ENCODE measurements around the gene ADAM15.

The ADAM15 gene

GRCh38 chr1:155051342-155051776 is 243 bp downstream of the ADAM15 start:
- under 1% methylated on average over 28 of the region's 31 CpGs for WGBS
- H3K4me1 ChIP-seq (ENCODE audit: control insufficient read depth, insufficient read depth, low read depth, low read length) = peaks cover 17% of the 10 kb centered on the region
- peak overlapping the region in 1 of 2 experiments; percentile 69 for H3K14ac ChIP-seq (ENCODE audit: low read length in 2 of 2)
- H2BK5ac ChIP-seq (ENCODE audit: low read depth, low read length, poor library complexity, severe bottlenecking) = no peak overlapping the region
- no peak overlapping the region for H2AK5ac ChIP-seq (ENCODE audit: low read length, severe bottlenecking)
- no peak overlapping the region for H4K91ac ChIP-seq (ENCODE audit: low read length)
- peak overlapping the region; percentile 4 for H2BK15ac ChIP-seq (ENCODE audit: low read depth, poor library complexity, severe bottlenecking)
- H3K27ac ChIP-seq (ENCODE audit: low read length, poor library complexity, severe bottlenecking) = no peak overlapping the region
- H2BK12ac ChIP-seq (ENCODE audit: low read length in 2 of 2) = peak overlapping the region in 1 of 2 experiments; percentile 51
- H3K4me2 ChIP-seq (ENCODE audit: low read length, poor library complexity, severe bottlenecking) = peak overlapping the region; percentile 78
- H3K4ac ChIP-seq (ENCODE audit: low read depth in 1 of 2, low read length in 2 of 2) = peak overlapping the region; percentile 3 to 6
- H3K9ac ChIP-seq (ENCODE audit: low read length) = peak overlapping the region; percentile 87
- H3K9me3 ChIP-seq (ENCODE audit: control insufficient read depth, low read length) = no peaks in the 10 kb centered on the region
- H4K8ac ChIP-seq (ENCODE audit: low read length) = no peak overlapping the region
- H3K23ac ChIP-seq (ENCODE audit: low read length in 2 of 2) = peak overlapping the region in 1 of 2 experiments; percentile 34
- peaks cover 21 to 24% of the 10 kb centered on the region in 2 experiments for H3K36me3 ChIP-seq (ENCODE audit: control insufficient read depth in 1 of 2, insufficient read depth in 2 of 2, low read depth in 1 of 2, low read length in 2 of 2)
- H3K18ac ChIP-seq (ENCODE audit: low read depth in 1 of 2, low read length in 2 of 2) = peak overlapping the region in 1 of 2 experiments; percentile 68
- peak overlapping the region; percentile 72 for H2AFZ ChIP-seq (ENCODE audit: low read depth, low read length)
- no peaks in the 10 kb centered on the region for H3K27me3 ChIP-seq (ENCODE audit: control insufficient read depth in 1 of 2, insufficient read depth in 1 of 2, low read length in 2 of 2)
- DNase-seq = no peak
- peak overlapping the region; percentile 71 to 95 for H3K4me3 ChIP-seq (ENCODE audit: insufficient read depth in 1 of 2, low read depth in 1 of 2, low read length in 2 of 2)
- H3K79me1 ChIP-seq (replicated peaks; ENCODE audit: low read length, poor library complexity, severe bottlenecking) = peaks cover 13% of the 10 kb centered on the region
- H2BK120ac ChIP-seq (ENCODE audit: low read depth, low read length) = no peak overlapping the region

DNA sequence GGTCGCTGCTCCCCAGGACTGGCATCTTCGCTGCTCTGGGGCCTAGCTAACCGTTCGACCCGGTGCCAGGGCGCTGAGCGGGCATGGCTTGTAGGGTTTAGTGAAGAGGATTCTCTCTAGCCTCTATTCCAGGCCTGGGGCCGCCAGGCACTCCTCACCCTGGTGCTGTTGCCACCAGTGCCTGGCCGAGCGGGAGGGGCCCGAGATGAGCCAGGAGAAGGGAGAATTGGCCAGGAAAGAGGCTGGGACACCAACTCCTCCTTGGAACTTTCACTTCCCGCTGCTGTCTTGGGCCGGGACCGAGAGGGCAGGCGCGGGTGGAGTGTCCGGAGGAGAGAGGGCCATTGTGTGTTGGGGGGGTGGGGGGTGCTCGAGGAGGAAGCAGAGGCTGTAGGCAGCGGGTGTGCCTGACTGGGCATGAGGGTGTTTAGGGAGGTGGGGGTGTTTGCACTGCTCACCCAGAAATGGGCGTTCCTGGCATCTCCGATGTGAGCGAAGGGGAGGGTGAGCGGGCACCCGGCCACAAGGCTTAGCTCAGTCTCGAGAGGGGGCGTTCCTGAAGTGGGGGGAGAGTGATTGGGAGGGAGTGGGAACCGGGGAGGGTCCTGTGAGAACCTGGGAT is 772 bp downstream of the ADAM15 start:
- peak overlapping the region; percentile 27 for H4K8ac ChIP-seq (ENCODE audit: low read length)
- H2BK15ac ChIP-seq (ENCODE audit: low read depth, poor library complexity, severe bottlenecking) = no peak overlapping the region
- H3K79me1 ChIP-seq (replicated peaks; ENCODE audit: low read length, poor library complexity, severe bottlenecking) = peaks cover 13% of the 10 kb centered on the region
- H2BK12ac ChIP-seq (ENCODE audit: low read length in 2 of 2) = peak overlapping the region in 1 of 2 experiments; percentile 7
- peaks cover 26 to 29% of the 10 kb centered on the region in 2 experiments for H3K36me3 ChIP-seq (ENCODE audit: control insufficient read depth in 1 of 2, insufficient read depth in 2 of 2, low read depth in 1 of 2, low read length in 2 of 2)
- no peak overlapping the region for H2BK5ac ChIP-seq (ENCODE audit: low read depth, low read length, poor library complexity, severe bottlenecking)
- H2AFZ ChIP-seq (ENCODE audit: low read depth, low read length) = peak overlapping the region; percentile 46
- H3K18ac ChIP-seq (ENCODE audit: low read depth in 1 of 2, low read length in 2 of 2) = peak overlapping the region in 1 of 2 experiments; percentile 75
- H3K4me1 ChIP-seq (ENCODE audit: control insufficient read depth, insufficient read depth, low read depth, low read length) = peaks cover 17% of the 10 kb centered on the region
- DNase-seq = peak; percentile 45
- no peaks in the 10 kb centered on the region for H3K9me3 ChIP-seq (ENCODE audit: control insufficient read depth, low read length)
- no peaks in the 10 kb centered on the region for H3K27me3 ChIP-seq (ENCODE audit: control insufficient read depth in 1 of 2, insufficient read depth in 1 of 2, low read length in 2 of 2)
- no peak overlapping the region for H4K91ac ChIP-seq (ENCODE audit: low read length)
- no peak overlapping the region for H3K27ac ChIP-seq (ENCODE audit: low read length, poor library complexity, severe bottlenecking)
- H2AK5ac ChIP-seq (ENCODE audit: low read length, severe bottlenecking) = no peak overlapping the region
- H3K9ac ChIP-seq (ENCODE audit: low read length) = peak overlapping the region; percentile 87
- no peak overlapping the region for H3K23ac ChIP-seq (ENCODE audit: low read length in 2 of 2)
- WGBS = 2% methylated on average over 27 of the region's 27 CpGs
- peak overlapping the region; percentile 71 to 95 for H3K4me3 ChIP-seq (ENCODE audit: insufficient read depth in 1 of 2, low read depth in 1 of 2, low read length in 2 of 2)
- H3K4ac ChIP-seq (ENCODE audit: low read depth in 1 of 2, low read length in 2 of 2) = peak overlapping the region in 1 of 2 experiments; percentile 3
- peak overlapping the region in 1 of 2 experiments; percentile 69 for H3K14ac ChIP-seq (ENCODE audit: low read length in 2 of 2)
- no peak overlapping the region for H2BK120ac ChIP-seq (ENCODE audit: low read depth, low read length)
- peak overlapping the region; percentile 78 for H3K4me2 ChIP-seq (ENCODE audit: low read length, poor library complexity, severe bottlenecking)

DNA sequence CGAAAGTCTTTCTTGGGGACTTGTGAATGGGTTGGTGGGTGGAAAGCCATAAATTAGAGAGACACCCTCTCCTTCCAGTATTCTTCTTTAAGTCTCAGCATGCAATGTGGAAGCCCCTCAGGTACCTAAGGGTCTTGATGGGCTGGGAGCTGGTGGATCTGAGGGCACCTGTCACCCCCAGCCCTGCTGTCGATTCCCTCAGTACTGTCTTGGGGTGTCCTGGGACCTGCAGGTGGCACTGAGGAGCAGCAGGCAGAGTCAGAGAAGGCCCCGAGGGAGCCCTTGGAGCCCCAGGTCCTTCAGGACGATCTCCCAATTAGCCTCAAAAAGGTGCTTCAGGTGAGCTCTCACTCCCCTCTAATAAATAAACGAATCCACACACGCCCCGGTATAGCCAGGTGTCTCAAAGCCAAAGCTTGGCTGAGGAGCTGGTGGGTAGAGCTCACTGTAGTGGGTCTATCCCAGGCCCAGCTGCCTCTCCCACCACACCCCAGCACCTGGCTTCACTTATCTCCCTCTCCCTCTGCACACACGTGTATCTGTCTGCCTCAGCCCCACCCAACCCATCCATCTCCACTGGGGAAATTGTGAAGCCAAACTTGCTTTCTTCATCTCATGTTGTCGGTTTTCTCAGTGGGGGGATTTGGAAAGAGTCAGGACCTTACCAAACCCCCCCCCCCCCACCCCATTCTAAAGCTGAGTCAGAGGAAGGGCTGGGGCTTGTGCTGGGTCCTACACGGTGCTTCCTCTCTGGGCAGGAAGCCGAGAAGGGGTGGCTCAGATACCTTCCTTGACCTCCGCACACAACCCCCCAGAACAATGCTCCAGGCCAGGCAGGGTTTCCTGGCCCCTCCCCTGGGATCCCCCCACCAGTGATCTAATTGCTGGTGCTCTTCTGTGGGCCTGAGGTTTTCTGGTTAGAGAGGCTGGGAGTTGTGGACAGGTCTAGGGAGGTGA is 1.6 kb downstream of the ADAM15 start:
- H2BK5ac ChIP-seq (ENCODE audit: low read depth, low read length, poor library complexity, severe bottlenecking) = no peak overlapping the region
- DNase-seq = no peak
- peak overlapping the region; percentile 78 for H3K4me2 ChIP-seq (ENCODE audit: low read length, poor library complexity, severe bottlenecking)
- H3K27ac ChIP-seq (ENCODE audit: low read length, poor library complexity, severe bottlenecking) = no peak overlapping the region
- H2BK12ac ChIP-seq (ENCODE audit: low read length in 2 of 2) = no peak overlapping the region
- H2BK15ac ChIP-seq (ENCODE audit: low read depth, poor library complexity, severe bottlenecking) = no peak overlapping the region
- H3K79me1 ChIP-seq (replicated peaks; ENCODE audit: low read length, poor library complexity, severe bottlenecking) = peaks cover 13% of the 10 kb centered on the region
- peak overlapping the region; percentile 46 for H2AFZ ChIP-seq (ENCODE audit: low read depth, low read length)
- H3K36me3 ChIP-seq (ENCODE audit: control insufficient read depth in 1 of 2, insufficient read depth in 2 of 2, low read depth in 1 of 2, low read length in 2 of 2) = peaks cover 34 to 37% of the 10 kb centered on the region in 2 experiments
- H3K4me3 ChIP-seq (ENCODE audit: insufficient read depth in 1 of 2, low read depth in 1 of 2, low read length in 2 of 2) = peak overlapping the region in 1 of 2 experiments; percentile 95
- H3K4ac ChIP-seq (ENCODE audit: low read depth in 1 of 2, low read length in 2 of 2) = no peak overlapping the region
- H3K9ac ChIP-seq (ENCODE audit: low read length) = peak overlapping the region; percentile 87
- no peak overlapping the region for H2BK120ac ChIP-seq (ENCODE audit: low read depth, low read length)
- H3K14ac ChIP-seq (ENCODE audit: low read length in 2 of 2) = no peak overlapping the region
- no peak overlapping the region for H3K18ac ChIP-seq (ENCODE audit: low read depth in 1 of 2, low read length in 2 of 2)
- H4K8ac ChIP-seq (ENCODE audit: low read length) = no peak overlapping the region
- H3K27me3 ChIP-seq (ENCODE audit: control insufficient read depth in 1 of 2, insufficient read depth in 1 of 2, low read length in 2 of 2) = no peaks in the 10 kb centered on the region
- no peak overlapping the region for H2AK5ac ChIP-seq (ENCODE audit: low read length, severe bottlenecking)
- H3K23ac ChIP-seq (ENCODE audit: low read length in 2 of 2) = no peak overlapping the region
- WGBS = 61% methylated on average over 6 of the region's 12 CpGs
- no peaks in the 10 kb centered on the region for H3K9me3 ChIP-seq (ENCODE audit: control insufficient read depth, low read length)
- H4K91ac ChIP-seq (ENCODE audit: low read length) = no peak overlapping the region
- H3K4me1 ChIP-seq (ENCODE audit: control insufficient read depth, insufficient read depth, low read depth, low read length) = peaks cover 17% of the 10 kb centered on the region
